ENCODE results near the gene RMDN2. TPM values are rescaled to one million over a fixed set of nuclear protein-coding genes. Genes with fewer than 3 reads are reported as not detected.

Gene RMDN2
- total RNA-seq, 4 donors from 2014 or later, result 5.3 to 12.0 (median 7.8) TPM

GRCh38 chr2:37891846-37892435 is 33.1 kb upstream of the RMDN2 start:
- ATAC-seq (ENCODE audit: low FRiP score), result no peak
- no peak for TF ChIP-seq CTCF (IDR thresholded peaks at IDR 0.05)

GRCh38 chr2:37892436-37893114 is 32.5 kb upstream of the RMDN2 start:
- DNase-seq (ENCODE audit: low spot score), result no peak
- TF ChIP-seq CTCF (IDR thresholded peaks at IDR 0.05), result no peak
- no peak for ATAC-seq (ENCODE audit: low FRiP score)

More at GRCh38 chr2:37891846-37892435, 33.1 kb upstream of the RMDN2 start:
- no peak for DNase-seq (ENCODE audit: low spot score)

DNA sequence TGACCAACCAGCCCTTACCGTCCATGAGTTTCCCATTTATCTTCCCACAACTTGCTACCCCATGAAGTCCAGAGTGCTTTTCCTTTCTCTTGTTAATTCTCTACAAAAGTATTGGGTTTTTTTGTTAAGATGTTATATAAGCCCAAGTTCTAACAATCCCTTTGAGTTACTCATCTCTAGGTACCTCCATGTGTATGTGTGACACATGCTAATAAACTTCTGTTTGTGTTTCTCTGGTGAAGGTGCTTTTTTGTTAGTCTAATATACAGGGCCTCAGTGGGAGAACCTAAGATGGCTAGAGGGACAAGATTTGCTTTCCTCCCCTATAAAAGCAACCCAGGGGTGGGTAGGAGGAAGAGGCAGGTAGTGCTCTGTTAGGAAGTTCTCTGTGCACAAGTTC is 31.8 kb upstream of the RMDN2 start:
- no peak for ATAC-seq (ENCODE audit: low FRiP score)
- DNase-seq (ENCODE audit: low spot score), result no peak
- no peak for TF ChIP-seq CTCF (IDR thresholded peaks at IDR 0.05)

GRCh38 chr2:37894047-37894446 is 31.0 kb upstream of the RMDN2 start:
- ATAC-seq (ENCODE audit: low FRiP score), result no peak
- no peak for TF ChIP-seq CTCF (IDR thresholded peaks at IDR 0.05)
- no peak for DNase-seq (ENCODE audit: low spot score)

- TF ChIP-seq CTCF (IDR thresholded peaks at IDR 0.05), result no peak
- DNase-seq (ENCODE audit: low spot score), result no peak
- peak; percentile 53 for ATAC-seq (ENCODE audit: low FRiP score)
Measured at GRCh38 chr2:37894601-37895000, 30.5 kb upstream of the RMDN2 start.

DNA sequence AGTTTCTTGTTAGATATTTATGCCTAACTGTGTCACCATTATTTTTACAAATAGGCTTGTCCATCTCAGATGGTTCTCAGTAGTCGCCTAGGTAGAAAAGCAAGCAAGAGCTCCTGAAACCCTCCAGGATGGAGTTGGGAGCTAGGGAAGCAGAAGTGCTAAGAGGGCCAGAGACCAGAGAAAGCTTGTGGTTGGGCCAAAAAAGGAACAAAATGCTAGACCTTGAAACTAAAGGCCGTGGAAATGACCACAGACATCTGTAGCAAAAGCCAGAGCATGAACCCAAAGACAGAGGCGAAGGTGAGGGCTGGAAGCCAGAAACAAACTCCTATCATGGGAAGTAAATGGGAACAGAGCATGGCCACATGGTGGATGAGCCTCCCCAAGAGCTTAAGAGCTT is 29.9 kb upstream of the RMDN2 start:
- TF ChIP-seq CTCF (IDR thresholded peaks at IDR 0.05), result no peak
- DNase-seq (ENCODE audit: low spot score), result no peak
- ATAC-seq (ENCODE audit: low FRiP score), result no peak

GRCh38 chr2:37896319-37896718 is 28.8 kb upstream of the RMDN2 start:
- no peak for DNase-seq (ENCODE audit: low spot score)
- TF ChIP-seq CTCF (IDR thresholded peaks at IDR 0.05), result no peak
- ATAC-seq (ENCODE audit: low FRiP score), result no peak

Data from omental fat pad (tissue), 4 donors.